Uterus (tissue), 2 donors: ENCODE measurements around the gene RPL37.

Source experiments
- CTCF ChIP-seq, 4 experiments: fragments of 200-600 bp in 2 of 4; fragments of 450-650 bp in 2 of 4; sonication (generic) in 2 of 4; IDR thresholded peaks; one replicate each; pipeline ENCODE4 v1.5.1; 2016 to 2019; ENCODE audit warnings: antibody characterized with exemption in 4 of 4, mild to moderate bottlenecking in 2 of 4, moderate library complexity in 1 of 4
- POLR2A ChIP-seq, 2 donors: fragments of 450-650 bp; IDR thresholded peaks; one replicate each; pipeline ENCODE4 v1.6.1; 2016; ENCODE audit warnings: antibody characterized with exemption in 2 of 2, mild to moderate bottlenecking in 1 of 2, moderate library complexity in 1 of 2

DNA sequence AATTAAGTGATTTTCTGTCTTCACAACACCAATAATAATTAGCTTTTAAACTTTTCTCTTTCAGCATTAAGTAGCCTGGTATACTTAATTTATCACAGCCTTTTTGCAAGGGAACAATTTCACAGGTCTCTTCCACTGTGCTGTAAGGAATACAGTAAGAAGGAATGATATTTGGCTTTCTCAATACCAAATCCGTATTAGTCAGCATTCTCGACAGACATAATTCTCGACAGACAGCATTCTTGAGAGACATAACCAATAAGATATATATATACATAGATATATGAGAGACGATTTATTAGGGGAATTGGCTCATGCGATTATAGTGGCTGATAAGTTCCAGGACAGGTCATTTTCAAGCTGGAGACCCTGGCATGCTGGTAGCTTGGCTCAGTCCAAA, 54.8 kb downstream of the RPL37 start:
- TF ChIP-seq CTCF (IDR thresholded peaks at IDR 0.05) (no peak), POLR2A (IDR thresholded peaks at IDR 0.05) (no peak)
